MCF 10A (cell line): ENCODE measurements around the gene SMIM10L1. TPM values are rescaled to one million over a fixed set of nuclear protein-coding genes. Genes with fewer than 3 reads are reported as not detected.

Experiments
- BruUV-seq: library from RNA; stranded (reverse); fragments of 400-500 nt; replicated peaks from 2 replicates; lab custom pipeline; 2021; lab: Mats Ljungman, UMichigan
- CTCF ChIA-PET: fragments of 300-600 bp; sonication (Branson Sonifier 250); formaldehyde crosslinking; extraction: SDS; loops from one replicate; lab custom pipeline; 2021; ENCODE audit warnings: antibody characterized with exemption, inconsistent platforms; lab: Yijun Ruan, JAX
- POLR2A ChIA-PET: fragments of 300-600, 350-650 bp; sonication (Branson Sonifier 250); formaldehyde crosslinking; extraction: SDS; loops from one replicate; lab custom pipeline; 2020; ENCODE audit warnings: antibody characterized with exemption, inconsistent platforms; lab: Yijun Ruan, JAX
- DNase-seq: peaks from one replicate; pipeline ENCODE4 v3.0.0-alpha.2; 2018; ENCODE audit not compliant: unreplicated experiment
- H3K27ac Mint-ChIP-seq: one replicate; pipeline ENCODE4 v1.8.0; 2022; ENCODE audit warnings: mild to moderate bottlenecking, low read depth, mixed read lengths; ENCODE audit not compliant: unreplicated experiment
- H3K27me3 Mint-ChIP-seq: one replicate; pipeline ENCODE4 v1.8.0; 2022; ENCODE audit warnings: mixed read lengths; ENCODE audit not compliant: insufficient read depth, unreplicated experiment
- H3K36me3 Mint-ChIP-seq: one replicate; pipeline ENCODE4 v1.8.0; 2022; ENCODE audit warnings: mild to moderate bottlenecking, moderate library complexity, mixed read lengths; ENCODE audit not compliant: insufficient read depth, unreplicated experiment
- H3K4me1 Mint-ChIP-seq: one replicate; pipeline ENCODE4 v1.8.0; 2022; ENCODE audit warnings: mixed read lengths; ENCODE audit not compliant: insufficient read depth, unreplicated experiment
- H3K4me3 Mint-ChIP-seq: one replicate; pipeline ENCODE4 v1.8.0; 2022; ENCODE audit warnings: mild to moderate bottlenecking, moderate library complexity, mixed read lengths; ENCODE audit not compliant: unreplicated experiment
- H3K9me3 Mint-ChIP-seq: one replicate; pipeline ENCODE4 v1.8.0; 2022; ENCODE audit warnings: mixed read lengths; ENCODE audit not compliant: unreplicated experiment
- CTCF ChIP-seq: fragments of 200-600 bp; IDR thresholded peaks from one replicate; pipeline ENCODE4 v1.8.0; 2022; ENCODE audit warnings: antibody characterized with exemption, mild to moderate bottlenecking; ENCODE audit not compliant: unreplicated experiment
- intact Hi-C: fragments of 100-400 bp; cut with micrococcal nuclease; formaldehyde crosslinking; loops from 2 replicates; pipeline ENCODE4 v1.14.1; 2022
- total RNA-seq: library from RNA; stranded (reverse); gene quantifications from 2 replicates; pipeline ENCODE4 v1.2.3, GENCODE V29; 2022

Gene SMIM10L1
- total RNA-seq, 1 experiment from 2014 or later: 10.5 TPM

- ChIA-PET POLR2A (no interaction called here), CTCF (no interaction called here)
- Mint-ChIP-seq H3K4me3 (no peak overlapping the region), H3K9me3 (no peaks in the 10 kb centered on the region), H3K27ac (no peak overlapping the region), H3K4me1 (peaks cover 6% of the 10 kb centered on the region), H3K27me3 (no peaks in the 10 kb centered on the region), H3K36me3 (peaks cover 7% of the 10 kb centered on the region)
- intact Hi-C loops: no loop called here
- TF ChIP-seq CTCF: no peak
- BruUV-seq: no TSS peak
- DNase-seq: no peak
These were observed 37.2 kb upstream of the SMIM10L1 start for GRCh38 chr12:11133816-11134215.

GRCh38 chr12:11134305-11134704, 36.7 kb upstream of the SMIM10L1 start, which contains the start of gene TAS2R30:
Gene TAS2R30, minus strand, starts transcription at chr12:11134644. Its CDS starts 400 bp downstream, at chr12:11134244.
- peaks cover 5% of the 10 kb centered on the region for H3K36me3 Mint-ChIP-seq
- BruUV-seq: no TSS peak
- no peaks in the 10 kb centered on the region for H3K27me3 Mint-ChIP-seq
- POLR2A ChIA-PET: interaction anchor here (0.7 kb wide), 1 partner anchor 37 kb away, joined by 5 read pairs; no protein-coding TSS in a partner anchor
- DNase-seq: no peak
- H3K4me1 Mint-ChIP-seq: peaks cover 6% of the 10 kb centered on the region
- intact Hi-C loops: no loop called here
- no peak within 1 kb of the TSS for H3K4me3 Mint-ChIP-seq
- H3K9me3 Mint-ChIP-seq: no peaks in the 10 kb centered on the region
- CTCF ChIA-PET: no interaction called here
- H3K27ac Mint-ChIP-seq: no peak within 1 kb of the TSS
- no peak for TF ChIP-seq CTCF

- Mint-ChIP-seq H3K36me3 (peaks cover 5% of the 10 kb centered on the region), H3K9me3 (no peaks in the 10 kb centered on the region)
- POLR2A ChIA-PET: interaction anchor here (1.0 kb wide), 1 partner anchor 35 kb away, joined by 3 read pairs; the partner anchor contains the start of gene SMIM10L1
These were observed 34.9 kb upstream of the SMIM10L1 start for GRCh38 chr12:11136075-11136474.

DNA sequence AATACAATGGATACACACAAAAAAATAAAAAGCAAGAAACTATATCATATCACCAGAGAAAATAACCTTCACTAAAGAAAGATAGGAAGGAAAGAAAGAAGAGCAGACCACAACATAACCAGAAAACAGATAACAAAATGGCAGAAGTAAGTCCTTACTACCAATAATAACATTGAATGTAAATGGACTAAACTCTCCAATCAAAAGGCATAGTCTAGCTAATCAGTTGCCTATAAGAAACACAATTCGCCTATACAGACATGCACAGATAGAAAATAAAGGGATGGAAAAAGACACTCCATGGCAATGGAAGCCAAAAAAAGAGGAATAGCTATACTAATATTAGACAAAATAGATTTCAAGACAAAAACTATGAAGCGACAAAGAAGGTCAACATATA, 27.6 kb upstream of the SMIM10L1 start:
- Mint-ChIP-seq H3K9me3 (peaks cover 10% of the 10 kb centered on the region), H3K4me3 (no peak overlapping the region), H3K4me1 (no peaks in the 10 kb centered on the region), H3K27ac (peak overlapping the region; percentile 6), H3K27me3 (no peaks in the 10 kb centered on the region), H3K36me3 (peaks cover 5% of the 10 kb centered on the region)
- intact Hi-C loops: no loop called here
- ChIA-PET CTCF (no interaction called here), POLR2A (interaction anchor here (0.7 to 1.4 kb wide), 3 partner anchors 15 to 190 kb away, joined by 3 to 5 read pairs (median 4); no protein-coding TSS in a partner anchor)
- no peak for TF ChIP-seq CTCF
- DNase-seq: no peak
- BruUV-seq: no TSS peak

More at GRCh38 chr12:11136075-11136474, 34.9 kb upstream of the SMIM10L1 start:
- intact Hi-C loops: no loop called here
- no TSS peak for BruUV-seq
- Mint-ChIP-seq H3K4me3 (no peak overlapping the region), H3K4me1 (peaks cover 6% of the 10 kb centered on the region), H3K27me3 (no peaks in the 10 kb centered on the region), H3K27ac (no peak overlapping the region)
- CTCF ChIA-PET: no interaction called here
- no peak for DNase-seq
- TF ChIP-seq CTCF: no peak
